ENCODE data around the gene AMHR2. TPM values are rescaled to one million over a fixed set of nuclear protein-coding genes. Genes with fewer than 3 reads are reported as not detected.
"Not testable (repeated sequence)": the region's sequence is repeated elsewhere in the genome, so short reads cannot be mapped to it uniquely, and the experiment has no call there.

The AMHR2 gene
- total and polyA plus RNA-seq, 9 of the 15 experiments (the other 6 are each of a cell fraction or from before 2014, with no cell fraction given) = 8.9 to 49.7 (median 19.3) TPM

GRCh38 chr12:53399896-53400295, 23.8 kb upstream of the AMHR2 start:
- no TSS peak for BruUV-seq (replicated peaks)

GRCh38 chr12:53402351-53402750, 21.3 kb upstream of the AMHR2 start:
- H3K9me1 ChIP-seq (ENCODE audit: control insufficient read depth, insufficient read depth, low read length); in situ Hi-C loops (cut with MboI); H3K4me2 ChIP-seq (ENCODE audit: insufficient read depth, low read length); H3K4me3 ChIP-seq; intact Hi-C loops (cut with micrococcal nuclease); H3K9ac ChIP-seq (ENCODE audit: insufficient read depth in 1 of 2, low read depth in 2 of 2, low read length in 2 of 2); H3K27me3 ChIP-seq (ENCODE audit: control insufficient read depth in 2 of 2, insufficient read depth in 2 of 2, low read length in 2 of 2); H4K20me1 ChIP-seq (replicated peaks; ENCODE audit: control insufficient read depth, insufficient read depth, low read length); H3K27ac ChIP-seq (ENCODE audit: extremely low read depth, low read depth, low read length); H3K9me3 ChIP-seq (replicated peaks; ENCODE audit: control insufficient read depth, insufficient read depth, low read depth, low read length); ATAC-seq; FAIRE-seq; H2AFZ ChIP-seq (ENCODE audit: low read depth, low read length); BruUV-seq (replicated peaks); CTCF ChIA-PET (ENCODE audit: low intra/inter-chr PET ratio); DNase-seq (ENCODE audit: extremely low read depth in 1 of 4, low spot score in 3 of 4): not testable (repeated sequence)
- H3K4me1 ChIP-seq (replicated peaks in 1 of 2; ENCODE audit: control insufficient read depth in 2 of 2, insufficient read depth in 2 of 2, low read length in 2 of 2) = peaks cover 3 to 23% of the 10 kb centered on the region in 2 experiments; a peak in 3 of 5 replicates
- peaks cover 73% of the 10 kb centered on the region for H3K79me2 ChIP-seq (ENCODE audit: control insufficient read depth, insufficient read depth, low read length)
- peaks cover 36% of the 10 kb centered on the region; the same call in 2 of the 3 replicates for H3K36me3 ChIP-seq (ENCODE audit: control insufficient read depth, insufficient read depth, low read length)
- POLR2A ChIA-PET = interaction anchor here (1.4 to 1.5 kb wide), 3 partner anchors 14 to 57 kb away, joined by 4 to 7 read pairs (median 5); no protein-coding TSS in a partner anchor
- 97% methylated on average over 14 of the region's 16 CpGs for WGBS (ENCODE audit: insufficient coverage, low coverage, missing lambda C conversion rate)

More at GRCh38 chr12:53399896-53400295, 23.8 kb upstream of the AMHR2 start:
- in situ Hi-C loops (cut with MboI) (no loop called here), intact Hi-C loops (cut with micrococcal nuclease) (no loop called here)
- 92% methylated on average over 7 of the region's 7 CpGs for WGBS (ENCODE audit: insufficient coverage, low coverage, missing lambda C conversion rate)
- no peak overlapping the region for H3K4me3 ChIP-seq
- FAIRE-seq (no peak), ATAC-seq (no peak), DNase-seq (ENCODE audit: extremely low read depth in 1 of 4, low spot score in 3 of 4) (no peak)
- no peak overlapping the region for H3K4me2 ChIP-seq (ENCODE audit: insufficient read depth, low read length)
- H3K79me2 ChIP-seq (ENCODE audit: control insufficient read depth, insufficient read depth, low read length) = peaks cover 83% of the 10 kb centered on the region
- no peak overlapping the region for H3K9ac ChIP-seq (ENCODE audit: insufficient read depth in 1 of 2, low read depth in 2 of 2, low read length in 2 of 2)
- H4K20me1 ChIP-seq (replicated peaks; ENCODE audit: control insufficient read depth, insufficient read depth, low read length) = no peaks in the 10 kb centered on the region
- TF ChIP-seq CXXC5 (CRISPR knock-in tag; IDR thresholded peaks at IDR 0.05) (no peak), NBN (IDR thresholded peaks at IDR 0.05; ENCODE audit: low read depth) (no peak), TCF15 (CRISPR knock-in tag; IDR thresholded peaks at IDR 0.05) (no peak), DLX4 (CRISPR knock-in tag; IDR thresholded peaks at IDR 0.05) (no peak), GTF2A2 (tag; IDR thresholded peaks at IDR 0.05) (no peak), CEBPB (tag; IDR thresholded peaks at IDR 0.05) (peak; percentile 56; the same call in 1 of the 2 replicates), ZFP1 (CRISPR knock-in tag; IDR thresholded peaks at IDR 0.05) (no peak), SREBF2 (CRISPR knock-in tag; IDR thresholded peaks at IDR 0.05) (no peak)
- no peaks in the 10 kb centered on the region for H3K9me1 ChIP-seq (ENCODE audit: control insufficient read depth, insufficient read depth, low read length)
- H3K4me1 ChIP-seq (replicated peaks in 1 of 2; ENCODE audit: control insufficient read depth in 2 of 2, insufficient read depth in 2 of 2, low read length in 2 of 2) = peaks cover 3 to 23% of the 10 kb centered on the region in 2 experiments; a peak in 4 of 5 replicates
- no peaks in the 10 kb centered on the region; the same call in 1 of the 2 replicates for H3K9me3 ChIP-seq (replicated peaks; ENCODE audit: control insufficient read depth, insufficient read depth, low read depth, low read length)
- ChIA-PET CTCF (ENCODE audit: low intra/inter-chr PET ratio) (no interaction called here), POLR2A (interaction anchor here (0.7 kb wide), 1 partner anchor 104 kb away, joined by 3 read pairs; the partner anchor contains the start of gene PFDN5)
- no peak overlapping the region for H2AFZ ChIP-seq (ENCODE audit: low read depth, low read length)
- peaks cover 25% of the 10 kb centered on the region for H3K36me3 ChIP-seq (ENCODE audit: control insufficient read depth, insufficient read depth, low read length)
- no peak overlapping the region for H3K27ac ChIP-seq (ENCODE audit: extremely low read depth, low read depth, low read length)
- H3K27me3 ChIP-seq (ENCODE audit: control insufficient read depth in 2 of 2, insufficient read depth in 2 of 2, low read length in 2 of 2) = no peaks in the 10 kb centered on the region

All from K562 (cell line).